Activated naive CD4-positive, alpha-beta T cell treated with anti-CD3 and anti-CD28 coated beads, Interleukin-2, amount 10 ng/mL, durations not matched to agents 7 days and 5 days (primary cell): Measurements from ENCODE around the gene AFAP1.

Experiments used
- CTCF ChIA-PET: fragments of 350-600 bp; sonication (Branson Sonifier 250); formaldehyde crosslinking; loops from one replicate; lab custom pipeline; 2021; ENCODE audit warnings: antibody characterized with exemption; lab: Charles Lee
- DNase-seq: peaks from one replicate; pipeline ENCODE4 v3.0.0-alpha.2; 2020
- H3K27ac Mint-ChIP-seq: one replicate; pipeline ENCODE4 v1.8.0; 2021; ENCODE audit warnings: mild to moderate bottlenecking, moderate library complexity, mixed read lengths
- H3K27me3 Mint-ChIP-seq: one replicate; pipeline ENCODE4 v1.8.0; 2021; ENCODE audit warnings: mild to moderate bottlenecking, mixed read lengths
- H3K36me3 Mint-ChIP-seq: one replicate; pipeline ENCODE4 v1.8.0; 2021; ENCODE audit warnings: mixed read lengths
- H3K4me1 Mint-ChIP-seq: one replicate; pipeline ENCODE4 v1.8.0; 2021; ENCODE audit warnings: mixed read lengths
- H3K4me3 Mint-ChIP-seq: one replicate; pipeline ENCODE4 v1.8.0; 2021; ENCODE audit warnings: mild to moderate bottlenecking, moderate library complexity, mixed read lengths
- H3K9me3 Mint-ChIP-seq: one replicate; pipeline ENCODE4 v1.8.0; 2021; ENCODE audit warnings: mixed read lengths

The AFAP1 gene

DNA sequence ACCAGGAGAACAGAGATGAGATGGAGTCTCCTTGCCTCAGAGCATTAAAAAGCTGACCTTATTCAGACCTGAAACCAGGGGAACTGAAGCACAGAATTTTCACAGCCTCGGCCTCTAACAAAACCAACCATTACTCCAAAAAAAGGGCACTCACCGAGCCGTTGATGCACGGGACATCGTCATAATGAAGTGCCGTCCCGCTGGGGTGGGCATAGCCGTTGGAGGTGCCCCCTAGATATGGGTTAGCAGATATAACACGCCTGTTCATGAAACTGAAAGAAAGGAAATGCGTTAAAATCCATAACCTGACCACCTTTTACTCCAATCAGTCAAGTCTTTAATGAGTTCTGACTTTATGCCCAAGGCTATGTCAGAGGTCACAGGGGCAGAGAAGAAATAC lies 153.6 kb downstream of the AFAP1 start:
- CTCF ChIA-PET, result interaction anchor here (0.9 to 1.6 kb wide), 3 partner anchors 12 to 16 kb away, joined by 3 read pairs; no protein-coding TSS in a partner anchor

DNA sequence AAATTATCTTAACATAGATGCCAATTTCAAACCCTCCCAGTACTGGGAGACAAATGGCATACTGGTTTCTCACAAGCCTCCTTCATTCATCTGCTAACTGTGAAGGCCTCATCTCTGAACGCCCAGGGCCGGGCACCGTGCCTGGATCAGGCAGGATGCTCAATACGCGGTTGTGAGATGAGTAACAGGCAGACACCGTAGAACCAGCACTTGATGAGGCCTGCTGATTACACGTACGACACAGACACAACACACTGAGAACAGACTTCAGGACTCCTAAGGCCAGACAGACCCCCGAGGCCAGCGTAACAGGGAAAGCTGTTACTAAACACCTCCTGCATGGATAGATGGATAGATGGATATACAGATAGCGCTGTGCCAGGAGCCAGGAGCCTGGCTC lies 154.6 kb downstream of the AFAP1 start:
- H3K27me3 Mint-ChIP-seq, result no peaks in the 10 kb centered on the region
- peaks cover 31% of the 10 kb centered on the region for H3K4me1 Mint-ChIP-seq
- no peak overlapping the region for H3K4me3 Mint-ChIP-seq
- no peak overlapping the region for H3K27ac Mint-ChIP-seq
- H3K9me3 Mint-ChIP-seq, result no peaks in the 10 kb centered on the region
- no peak for DNase-seq
- H3K36me3 Mint-ChIP-seq, result peaks cover 6% of the 10 kb centered on the region
- CTCF ChIA-PET, result interaction anchor here (1.6 kb wide), 1 partner anchor 17 kb away, joined by 3 read pairs; no protein-coding TSS in a partner anchor

More for the DNA sequence above, 153.6 kb downstream of the AFAP1 start:
- DNase-seq, result no peak
- Mint-ChIP-seq H3K9me3 (no peaks in the 10 kb centered on the region), H3K27me3 (no peaks in the 10 kb centered on the region), H3K36me3 (peaks cover 6% of the 10 kb centered on the region), H3K4me3 (no peak overlapping the region), H3K4me1 (peaks cover 26% of the 10 kb centered on the region), H3K27ac (no peak overlapping the region)

DNA sequence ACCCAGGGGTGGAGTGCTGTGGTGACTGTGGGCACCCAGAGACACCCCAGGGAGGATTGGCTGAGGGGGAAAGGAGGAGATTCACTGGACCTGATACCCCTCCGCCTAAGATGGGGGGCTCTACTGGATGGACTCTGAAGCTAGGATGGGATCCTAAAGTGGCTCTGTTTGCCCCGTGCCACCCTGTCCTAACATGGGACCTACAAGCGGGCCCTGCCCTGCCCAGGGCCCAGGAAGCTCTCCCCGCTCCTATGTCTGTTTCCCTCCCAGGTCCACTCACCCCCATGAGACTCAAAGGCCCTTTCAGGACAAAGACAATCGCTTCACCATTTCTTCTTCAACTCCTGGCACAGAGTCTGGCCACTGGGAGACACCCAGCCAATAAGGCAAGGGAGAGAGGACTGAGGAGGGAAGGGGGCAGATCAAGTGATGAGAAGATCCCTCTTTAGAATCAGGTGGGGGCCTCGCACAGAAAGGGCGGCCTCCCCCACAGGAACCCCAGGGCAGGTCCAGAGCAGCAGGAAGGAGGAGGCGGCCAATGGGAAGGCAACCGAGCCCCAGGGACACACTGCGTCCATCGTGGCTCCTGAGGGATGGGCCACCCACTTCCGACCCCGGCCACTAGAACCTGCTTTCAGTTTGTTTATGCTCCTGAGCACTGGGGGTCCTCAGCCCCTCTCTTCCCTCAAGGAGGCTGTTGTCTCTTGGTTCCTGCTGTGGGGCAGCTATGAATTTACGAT lies 155.4 kb downstream of the AFAP1 start:
- no peaks in the 10 kb centered on the region for H3K27me3 Mint-ChIP-seq
- H3K4me1 Mint-ChIP-seq, result peaks cover 31% of the 10 kb centered on the region
- no peak overlapping the region for H3K27ac Mint-ChIP-seq
- peaks cover 6% of the 10 kb centered on the region for H3K36me3 Mint-ChIP-seq
- H3K4me3 Mint-ChIP-seq, result no peak overlapping the region
- DNase-seq, result no peak
- no peaks in the 10 kb centered on the region for H3K9me3 Mint-ChIP-seq
- CTCF ChIA-PET, result interaction anchor here (1.8 kb wide), 1 partner anchor 14 kb away, joined by 4 read pairs; no protein-coding TSS in a partner anchor

DNA sequence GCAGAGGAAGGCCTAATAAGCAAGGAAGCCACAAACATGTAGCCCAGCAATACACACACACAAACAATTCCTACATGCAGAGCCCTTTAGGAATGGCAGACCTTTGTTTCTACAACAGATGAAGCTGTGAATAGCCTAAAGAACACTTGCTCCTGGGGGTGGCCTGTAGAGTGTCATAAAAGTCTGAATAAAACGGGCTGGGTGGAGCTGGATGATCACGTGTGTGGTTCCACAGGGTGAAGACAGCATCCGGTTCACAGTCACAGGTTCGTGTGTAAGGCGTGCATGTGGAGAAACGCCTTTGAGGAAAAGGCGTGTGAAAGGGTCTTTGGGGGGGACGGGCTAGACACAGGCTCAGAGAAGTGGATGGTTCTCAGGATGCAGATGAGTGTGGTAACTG lies 156.1 kb downstream of the AFAP1 start:
- CTCF ChIA-PET, result interaction anchor here (1.0 to 1.8 kb wide), 2 partner anchors 13 to 21 kb away, joined by 3 to 4 read pairs; no protein-coding TSS in a partner anchor
- Mint-ChIP-seq H3K4me3 (no peak overlapping the region), H3K27me3 (no peaks in the 10 kb centered on the region), H3K9me3 (no peaks in the 10 kb centered on the region), H3K4me1 (peaks cover 36% of the 10 kb centered on the region), H3K36me3 (peaks cover 11% of the 10 kb centered on the region), H3K27ac (no peak overlapping the region)
- no peak for DNase-seq

DNA sequence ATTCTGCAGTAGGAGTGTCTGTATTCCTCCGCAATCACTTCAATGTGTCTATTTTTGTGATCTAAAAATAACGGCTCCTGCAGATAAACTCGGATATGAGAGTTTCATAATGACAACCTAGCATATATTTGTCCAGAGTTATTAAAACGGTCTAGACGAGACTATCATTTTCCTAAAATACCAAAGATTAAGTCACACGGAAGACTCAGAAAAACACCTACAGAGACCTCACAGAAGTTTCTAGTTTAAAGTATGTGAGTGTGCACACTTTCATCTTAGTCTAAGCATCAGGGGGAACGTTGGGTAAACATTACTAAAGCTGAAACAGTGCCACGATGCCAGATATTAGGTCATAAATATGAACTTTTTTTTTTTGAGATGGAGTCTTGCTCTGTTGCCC lies 156.9 kb downstream of the AFAP1 start:
- peaks cover 41% of the 10 kb centered on the region for H3K4me1 Mint-ChIP-seq
- DNase-seq, result no peak
- CTCF ChIA-PET, result interaction anchor here (0.6 to 1.8 kb wide), 3 partner anchors 12 to 50 kb away, joined by 3 to 4 read pairs (median 4); no protein-coding TSS in a partner anchor
- no peak overlapping the region for H3K27ac Mint-ChIP-seq
- H3K4me3 Mint-ChIP-seq, result no peak overlapping the region
- H3K9me3 Mint-ChIP-seq, result no peaks in the 10 kb centered on the region
- H3K27me3 Mint-ChIP-seq, result no peaks in the 10 kb centered on the region
- peaks cover 18% of the 10 kb centered on the region for H3K36me3 Mint-ChIP-seq

DNA sequence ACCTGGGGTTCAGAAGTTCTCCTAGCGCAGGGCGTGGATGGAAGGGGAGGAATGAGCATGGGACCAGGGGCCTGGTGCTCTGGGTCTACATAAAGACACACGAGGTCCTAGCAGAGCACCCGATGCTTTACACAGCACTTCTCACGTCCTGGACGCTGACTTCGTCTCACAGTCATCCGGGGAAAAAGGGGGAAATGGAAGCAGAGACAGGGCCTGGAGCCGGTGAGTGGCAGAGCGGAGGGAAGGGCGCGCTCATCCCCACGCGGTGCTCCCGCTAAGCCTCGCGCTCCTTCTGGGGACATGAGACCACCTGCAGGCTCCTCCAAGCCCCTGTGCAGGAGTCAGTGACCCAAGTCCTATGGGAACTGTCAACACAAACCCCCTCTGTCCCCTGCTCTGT lies 157.7 kb downstream of the AFAP1 start:
- H3K36me3 Mint-ChIP-seq, result peaks cover 20% of the 10 kb centered on the region
- no peaks in the 10 kb centered on the region for H3K9me3 Mint-ChIP-seq
- DNase-seq, result no peak
- CTCF ChIA-PET, result no interaction called here
- H3K4me1 Mint-ChIP-seq, result peaks cover 45% of the 10 kb centered on the region
- no peak overlapping the region for H3K4me3 Mint-ChIP-seq
- no peak overlapping the region for H3K27ac Mint-ChIP-seq
- no peaks in the 10 kb centered on the region for H3K27me3 Mint-ChIP-seq

DNA sequence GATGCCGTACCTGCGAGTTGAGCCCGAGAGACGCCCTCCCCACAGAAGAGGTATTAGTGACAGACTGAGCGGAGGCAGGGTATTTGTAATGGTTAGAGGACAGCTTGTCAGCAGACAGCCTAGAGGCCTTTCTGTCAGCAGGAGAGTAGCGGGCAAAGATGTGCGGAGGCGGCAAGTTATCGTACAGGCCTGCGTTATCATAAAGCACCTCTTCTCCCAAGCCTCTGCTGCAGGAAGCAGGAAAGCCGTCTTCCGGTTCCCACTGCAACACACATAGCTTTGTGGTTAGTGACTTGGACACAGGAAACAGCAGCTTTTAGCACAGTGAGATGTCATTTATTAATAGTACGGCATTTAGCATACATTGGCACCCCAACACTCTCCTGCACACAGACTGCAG lies 158.3 kb downstream of the AFAP1 start:
- CTCF ChIA-PET, result interaction anchor here (7.0 kb wide), 1 partner anchor 22 kb away, joined by 47 read pairs; no protein-coding TSS in a partner anchor
- Mint-ChIP-seq H3K9me3 (no peaks in the 10 kb centered on the region), H3K4me1 (peaks cover 48% of the 10 kb centered on the region), H3K27ac (peak overlapping the region; percentile 46), H3K27me3 (no peaks in the 10 kb centered on the region), H3K4me3 (no peak overlapping the region), H3K36me3 (peaks cover 22% of the 10 kb centered on the region)
- DNase-seq, result no peak

DNA sequence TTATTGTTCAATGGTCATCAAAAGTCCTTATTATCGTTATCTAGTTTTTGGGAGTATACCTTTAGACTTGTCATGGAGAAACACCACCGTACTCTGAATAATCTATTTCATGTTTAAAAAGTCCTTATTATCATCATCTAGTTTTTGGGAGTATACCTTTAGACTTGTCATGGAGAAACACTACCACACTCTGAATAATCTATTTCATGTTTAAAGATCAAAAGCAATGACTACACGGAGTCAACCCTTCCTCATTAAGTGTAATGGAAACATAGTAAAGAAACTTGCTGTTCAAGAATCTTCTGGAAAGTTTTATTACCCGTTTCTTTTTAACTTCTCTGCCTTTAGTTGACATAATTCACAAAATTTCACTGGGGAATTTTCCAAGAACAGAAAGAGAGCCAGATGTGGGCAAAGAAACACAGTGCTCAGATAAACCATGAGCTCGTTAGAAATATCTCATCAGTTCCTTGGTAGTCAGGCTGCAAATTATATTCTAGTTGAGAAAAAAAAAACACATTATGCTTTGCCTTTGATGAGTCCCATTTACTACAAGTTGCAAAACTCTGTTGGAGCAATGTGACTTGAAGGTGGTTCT lies 158.8 kb downstream of the AFAP1 start:
- peak overlapping the region; percentile 46 for H3K27ac Mint-ChIP-seq
- H3K36me3 Mint-ChIP-seq, result peaks cover 22% of the 10 kb centered on the region
- no peaks in the 10 kb centered on the region for H3K9me3 Mint-ChIP-seq
- DNase-seq, result no peak
- CTCF ChIA-PET, result interaction anchor here (0.8 to 7.0 kb wide), 3 partner anchors 19 to 206 kb away, joined by 3 to 47 read pairs (median 3); no protein-coding TSS in a partner anchor
- no peaks in the 10 kb centered on the region for H3K27me3 Mint-ChIP-seq
- no peak overlapping the region for H3K4me3 Mint-ChIP-seq
- H3K4me1 Mint-ChIP-seq, result peaks cover 48% of the 10 kb centered on the region

DNA sequence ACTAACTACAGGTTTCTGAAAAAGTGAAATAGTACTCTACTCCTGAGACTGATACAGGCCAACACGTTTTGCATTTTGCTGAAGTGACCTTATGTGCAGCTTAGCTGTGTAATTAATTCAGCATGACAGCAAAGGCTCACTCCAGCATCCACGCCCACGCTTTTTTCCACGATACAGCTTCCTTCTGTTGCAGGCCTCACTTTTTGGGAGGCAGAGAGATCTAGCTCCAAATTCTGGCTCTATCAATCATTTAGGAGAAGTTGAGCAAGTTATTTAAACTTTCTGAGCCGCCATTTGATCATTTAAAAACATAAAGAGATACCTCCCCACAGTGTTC lies 160.3 kb downstream of the AFAP1 start:
- no peak overlapping the region for H3K4me3 Mint-ChIP-seq
- DNase-seq, result no peak
- H3K27me3 Mint-ChIP-seq, result no peaks in the 10 kb centered on the region
- H3K4me1 Mint-ChIP-seq, result peaks cover 45% of the 10 kb centered on the region
- CTCF ChIA-PET, result interaction anchor here (1.1 to 7.0 kb wide), 3 partner anchors 9 to 24 kb away, joined by 3 to 47 read pairs (median 5); no protein-coding TSS in a partner anchor
- peaks cover 22% of the 10 kb centered on the region for H3K36me3 Mint-ChIP-seq
- no peaks in the 10 kb centered on the region for H3K9me3 Mint-ChIP-seq
- H3K27ac Mint-ChIP-seq, result no peak overlapping the region

DNA sequence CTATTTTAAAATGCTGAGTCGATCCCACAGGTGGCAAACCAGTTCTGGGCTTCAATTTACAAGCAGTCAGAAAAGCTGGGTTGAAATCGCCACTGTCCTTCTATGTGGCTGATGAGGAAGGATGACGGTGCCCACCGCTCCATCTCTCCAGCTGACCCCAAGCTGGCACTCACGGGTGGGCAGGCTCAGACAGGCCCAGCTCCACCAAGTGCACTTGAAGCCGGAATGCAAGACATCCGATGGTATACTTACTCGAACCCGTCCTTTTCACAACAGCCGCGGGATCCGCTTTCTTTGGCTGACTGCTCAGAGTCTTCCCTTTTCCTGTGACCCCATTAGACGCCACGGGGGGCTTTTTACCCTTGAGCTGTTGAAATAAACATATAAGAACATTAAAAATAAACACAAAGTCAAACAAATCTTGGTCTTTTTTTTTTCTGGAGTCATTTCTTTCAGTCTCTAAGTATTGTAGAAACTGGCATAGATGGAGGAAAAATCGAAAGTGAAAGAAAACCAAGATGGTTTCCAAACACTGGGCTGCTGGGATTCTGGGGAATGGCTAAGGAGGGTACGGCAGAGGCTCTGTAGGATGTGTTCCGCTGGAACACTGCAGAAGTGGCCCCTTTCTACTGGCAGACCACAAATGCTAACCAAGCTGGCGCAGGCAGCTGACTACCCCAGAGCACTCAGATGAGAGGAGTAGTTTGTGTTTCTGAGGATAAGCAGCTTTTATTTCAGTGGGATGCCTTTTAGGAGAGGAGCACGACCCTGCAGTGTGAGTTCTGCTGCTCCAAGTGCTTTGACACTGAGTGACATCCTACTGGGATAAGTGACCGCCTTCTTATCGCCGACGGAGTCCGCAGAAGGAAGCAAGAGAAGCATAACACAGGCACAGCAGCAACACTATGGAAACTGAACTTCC lies 160.9 kb downstream of the AFAP1 start:
- Mint-ChIP-seq H3K4me1 (peaks cover 45% of the 10 kb centered on the region), H3K9me3 (no peaks in the 10 kb centered on the region), H3K4me3 (no peak overlapping the region), H3K27ac (no peak overlapping the region), H3K36me3 (peaks cover 22% of the 10 kb centered on the region), H3K27me3 (no peaks in the 10 kb centered on the region)
- CTCF ChIA-PET, result interaction anchor here (1.0 to 7.0 kb wide), 4 partner anchors 8 to 209 kb away, joined by 3 to 47 read pairs (median 4); no protein-coding TSS in a partner anchor
- no peak for DNase-seq

DNA sequence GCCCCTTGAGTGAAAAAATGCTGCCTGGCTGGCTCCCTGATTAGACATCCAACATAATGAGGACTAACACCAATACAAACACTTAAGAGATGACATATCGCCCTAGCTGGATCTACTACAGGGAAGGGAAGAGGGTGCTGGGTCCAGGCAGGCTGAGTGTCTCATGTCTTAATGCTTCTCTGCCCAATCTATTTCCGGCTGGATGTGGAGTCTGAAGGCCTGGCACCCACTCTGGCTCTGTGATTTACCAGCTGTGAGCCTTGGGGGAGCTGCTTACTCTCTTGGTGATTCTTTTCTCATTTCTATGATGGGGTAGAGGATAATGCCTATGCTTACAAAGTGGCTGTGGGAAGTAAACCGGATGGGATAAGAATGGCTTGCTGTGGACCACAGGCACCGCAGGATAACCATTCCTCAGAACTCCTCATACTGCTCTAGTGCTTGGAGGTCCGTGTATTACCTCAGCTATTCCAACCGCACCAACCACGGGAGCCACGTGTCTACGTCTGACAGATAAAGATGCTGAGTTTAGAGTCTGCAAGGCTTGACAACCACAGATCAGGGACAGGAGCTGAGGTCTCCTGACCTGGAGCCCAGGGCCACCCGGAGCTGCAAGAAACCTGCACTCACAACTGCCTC lies 161.7 kb downstream of the AFAP1 start:
- Mint-ChIP-seq H3K9me3 (no peaks in the 10 kb centered on the region), H3K4me1 (peaks cover 39% of the 10 kb centered on the region), H3K36me3 (peaks cover 26% of the 10 kb centered on the region), H3K27ac (no peak overlapping the region), H3K4me3 (no peak overlapping the region), H3K27me3 (no peaks in the 10 kb centered on the region)
- CTCF ChIA-PET, result interaction anchor here (1.0 to 7.0 kb wide), 3 partner anchors 9 to 210 kb away, joined by 4 to 47 read pairs (median 5); no protein-coding TSS in a partner anchor
- no peak for DNase-seq

DNA sequence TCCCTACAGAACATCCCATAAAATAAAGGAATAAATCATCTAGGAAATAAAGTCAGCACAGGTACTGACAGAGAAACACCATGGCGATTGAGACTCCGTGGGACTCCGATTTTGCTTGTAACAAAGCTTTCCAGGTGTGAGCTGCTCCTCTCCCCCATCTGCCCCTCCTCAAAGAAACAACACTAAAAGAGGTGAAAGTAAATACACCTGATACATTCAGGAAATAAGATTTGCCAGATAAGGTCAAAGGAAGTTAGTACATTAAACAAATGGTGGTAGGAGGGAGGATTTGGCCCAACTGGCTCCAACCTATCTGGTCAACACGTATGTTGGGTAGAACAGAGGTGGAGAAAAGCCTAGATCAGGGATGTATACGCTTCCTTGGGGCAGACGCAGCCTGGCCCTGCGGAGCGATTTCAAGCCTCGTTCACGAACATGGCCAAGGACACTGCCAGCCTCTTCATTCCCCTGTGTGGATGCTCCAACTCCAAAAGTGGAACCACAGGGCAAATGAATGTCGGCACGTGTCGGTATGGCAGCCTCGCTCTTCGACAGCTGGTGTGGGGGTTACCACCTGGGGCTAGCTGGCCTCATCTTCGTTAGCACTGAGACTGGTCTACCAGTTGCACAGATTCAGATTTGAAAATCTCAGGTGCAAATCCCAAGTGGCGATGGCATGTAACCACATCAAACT lies 162.5 kb downstream of the AFAP1 start:
- Mint-ChIP-seq H3K27ac (no peak overlapping the region), H3K4me3 (no peak overlapping the region), H3K4me1 (peaks cover 36% of the 10 kb centered on the region), H3K27me3 (no peaks in the 10 kb centered on the region), H3K9me3 (no peaks in the 10 kb centered on the region), H3K36me3 (peaks cover 27% of the 10 kb centered on the region)
- CTCF ChIA-PET, result interaction anchor here (7.0 kb wide), 1 partner anchor 26 kb away, joined by 47 read pairs; no protein-coding TSS in a partner anchor
- DNase-seq, result no peak

DNA sequence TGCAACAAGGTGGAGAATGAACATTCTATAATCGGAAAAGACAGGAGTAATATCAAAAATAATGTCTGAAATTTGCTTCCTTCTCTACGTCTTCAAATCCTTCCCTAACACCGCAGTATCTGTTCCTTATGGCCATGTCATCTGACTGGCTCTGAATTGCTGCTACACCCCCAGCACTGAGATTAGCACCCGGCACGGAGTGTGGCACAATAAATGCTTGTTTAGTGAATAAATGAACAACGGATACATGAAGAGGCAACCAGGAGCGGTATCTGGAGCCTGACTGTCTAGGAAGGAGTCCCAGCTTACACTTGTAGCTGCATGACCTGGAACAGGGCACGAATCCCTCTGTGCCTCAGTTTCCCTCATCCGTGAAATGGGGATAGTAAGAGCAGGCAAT lies 164.3 kb downstream of the AFAP1 start:
- H3K27me3 Mint-ChIP-seq, result no peaks in the 10 kb centered on the region
- peaks cover 37% of the 10 kb centered on the region for H3K36me3 Mint-ChIP-seq
- H3K27ac Mint-ChIP-seq, result no peak overlapping the region
- H3K9me3 Mint-ChIP-seq, result no peaks in the 10 kb centered on the region
- H3K4me1 Mint-ChIP-seq, result peaks cover 38% of the 10 kb centered on the region
- CTCF ChIA-PET, result interaction anchor here (1.0 to 7.0 kb wide), 2 partner anchors 28 to 212 kb away, joined by 3 to 47 read pairs; no protein-coding TSS in a partner anchor
- H3K4me3 Mint-ChIP-seq, result no peak overlapping the region
- DNase-seq, result no peak
